Measurements from ENCODE around the gene MORN4. TPM values are rescaled to one million over a fixed set of nuclear protein-coding genes. Genes with fewer than 3 reads are reported as not detected.

MORN4 gene
- polyA plus RNA-seq, 1 donor (not counting 4 experiments of a cell fraction or from before 2014, with no cell fraction given): 9.1 TPM

GRCh38 chr10:97584060-97584797, 49.1 kb downstream of the MORN4 start, which contains the start of gene HOGA1:
Gene HOGA1, plus strand, starts transcription at chr10:97584389. Its CDS starts 315 bp downstream, at chr10:97584704.
- FAIRE-seq: peak; percentile 90
- no peak within 1 kb of the TSS for H3K9ac ChIP-seq (ENCODE audit: control insufficient read depth, extremely low read depth, insufficient read depth, low read length)
- H3K79me2 ChIP-seq (ENCODE audit: control insufficient read depth, insufficient read depth, low read length): no peaks in the 10 kb centered on the region
- no peaks in the 10 kb centered on the region for H3K27me3 ChIP-seq (ENCODE audit: control insufficient read depth, extremely low read depth, insufficient read depth, low read length)
- dilution Hi-C loops (cut with MboI; ENCODE audit: extremely low pct_ligation_motif_present, low sequenced_read_pairs): no loop called here
- peak within 1 kb of the TSS; percentile 37 for H3K4me2 ChIP-seq (ENCODE audit: control insufficient read depth, extremely low read depth, insufficient read depth, low read depth, low read length)
- no peak within 1 kb of the TSS for H3K4me3 ChIP-seq (ENCODE audit: control insufficient read depth in 2 of 3, extremely low read depth in 1 of 3, insufficient read depth in 2 of 3, low read depth in 1 of 3, low read length in 3 of 3)
- no peaks in the 10 kb centered on the region for H4K20me1 ChIP-seq (ENCODE audit: control insufficient read depth, extremely low read depth, insufficient read depth, low read length)
- no peak within 1 kb of the TSS for H3K27ac ChIP-seq (ENCODE audit: control insufficient read depth, insufficient read depth, low read length)
- TF ChIP-seq CTCF (optimal IDR thresholded peaks at IDR 0.05 in 1 of 3, IDR thresholded peaks at IDR 0.05 in 1 of 3, conservative IDR thresholded peaks at IDR 0.05 in 1 of 3; ENCODE audit: extremely low read depth in 1 of 3, insufficient read depth in 2 of 3, low read length in 3 of 3): no peak
- TF ChIP-seq EZH2 (IDR thresholded peaks at IDR 0.05; ENCODE audit: low read length): no peak
- no peaks in the 10 kb centered on the region for H3K9me1 ChIP-seq (ENCODE audit: control insufficient read depth, extremely low read depth, insufficient read depth, low read length)
- H3K36me3 ChIP-seq (ENCODE audit: control insufficient read depth in 2 of 2, extremely low read depth in 1 of 2, insufficient read depth in 2 of 2, low read length in 2 of 2): no peaks in the 10 kb centered on the region
- peaks cover 16% of the 10 kb centered on the region for H3K4me1 ChIP-seq (ENCODE audit: control insufficient read depth, extremely low read depth, insufficient read depth, low read length)
- H3K9me3 ChIP-seq (ENCODE audit: control insufficient read depth, low read depth, low read length): no peaks in the 10 kb centered on the region
- peak; percentile 86 for DNase-seq (ENCODE audit: low read depth, low spot score)
- H2AFZ ChIP-seq (ENCODE audit: control insufficient read depth, low read length): peak within 1 kb of the TSS; percentile 72

GRCh38 chr10:97583476-97583875, 49.8 kb downstream of the MORN4 start:
- no peaks in the 10 kb centered on the region for H3K36me3 ChIP-seq (ENCODE audit: control insufficient read depth in 2 of 2, extremely low read depth in 1 of 2, insufficient read depth in 2 of 2, low read length in 2 of 2)
- no peaks in the 10 kb centered on the region for H3K9me3 ChIP-seq (ENCODE audit: control insufficient read depth, low read depth, low read length)
- dilution Hi-C loops (cut with MboI; ENCODE audit: extremely low pct_ligation_motif_present, low sequenced_read_pairs): no loop called here
- H2AFZ ChIP-seq (ENCODE audit: control insufficient read depth, low read length): peak overlapping the region; percentile 72
- FAIRE-seq: no peak
- peaks cover 16% of the 10 kb centered on the region for H3K4me1 ChIP-seq (ENCODE audit: control insufficient read depth, extremely low read depth, insufficient read depth, low read length)
- H4K20me1 ChIP-seq (ENCODE audit: control insufficient read depth, extremely low read depth, insufficient read depth, low read length): no peaks in the 10 kb centered on the region
- TF ChIP-seq EZH2 (IDR thresholded peaks at IDR 0.05; ENCODE audit: low read length) (no peak), CTCF (optimal IDR thresholded peaks at IDR 0.05 in 1 of 3, IDR thresholded peaks at IDR 0.05 in 1 of 3, conservative IDR thresholded peaks at IDR 0.05 in 1 of 3; ENCODE audit: extremely low read depth in 1 of 3, insufficient read depth in 2 of 3, low read length in 3 of 3) (no peak)
- no peak overlapping the region for H3K27ac ChIP-seq (ENCODE audit: control insufficient read depth, insufficient read depth, low read length)
- no peak overlapping the region for H3K9ac ChIP-seq (ENCODE audit: control insufficient read depth, extremely low read depth, insufficient read depth, low read length)
- H3K4me2 ChIP-seq (ENCODE audit: control insufficient read depth, extremely low read depth, insufficient read depth, low read depth, low read length): peak overlapping the region; percentile 37
- no peak overlapping the region for H3K4me3 ChIP-seq (ENCODE audit: control insufficient read depth in 2 of 3, extremely low read depth in 1 of 3, insufficient read depth in 2 of 3, low read depth in 1 of 3, low read length in 3 of 3)
- no peaks in the 10 kb centered on the region for H3K27me3 ChIP-seq (ENCODE audit: control insufficient read depth, extremely low read depth, insufficient read depth, low read length)
- no peaks in the 10 kb centered on the region for H3K79me2 ChIP-seq (ENCODE audit: control insufficient read depth, insufficient read depth, low read length)
- H3K9me1 ChIP-seq (ENCODE audit: control insufficient read depth, extremely low read depth, insufficient read depth, low read length): no peaks in the 10 kb centered on the region
- no peak for DNase-seq (ENCODE audit: low read depth, low spot score)
